Activated CD8-positive, alpha-beta memory T cell treated with anti-CD3 and anti-CD28 coated beads for 1 hour (primary cell): ENCODE results near the gene CASP3.

ENCODE experiments used
- DNase-seq, 2 donors: peaks; one replicate each; pipeline ENCODE4 v3.0.0-alpha.2; 2020; ENCODE audit warnings: low read depth in 1 of 2; ENCODE audit errors: extremely low read depth in 1 of 2

The CASP3 gene

GRCh38 chr4:184649026-184649970 is at the start of gene CASP3, which contains the start of gene PRIMPOL:
CASP3 (minus strand) TSS chr4:184649447; CDS start chr4:184638453, 10,994 bp downstream.
PRIMPOL (plus strand) TSS chr4:184649738; CDS start chr4:184657141, 7,403 bp downstream.
- DNase-seq, result peak; percentile 86 to 95

DNA sequence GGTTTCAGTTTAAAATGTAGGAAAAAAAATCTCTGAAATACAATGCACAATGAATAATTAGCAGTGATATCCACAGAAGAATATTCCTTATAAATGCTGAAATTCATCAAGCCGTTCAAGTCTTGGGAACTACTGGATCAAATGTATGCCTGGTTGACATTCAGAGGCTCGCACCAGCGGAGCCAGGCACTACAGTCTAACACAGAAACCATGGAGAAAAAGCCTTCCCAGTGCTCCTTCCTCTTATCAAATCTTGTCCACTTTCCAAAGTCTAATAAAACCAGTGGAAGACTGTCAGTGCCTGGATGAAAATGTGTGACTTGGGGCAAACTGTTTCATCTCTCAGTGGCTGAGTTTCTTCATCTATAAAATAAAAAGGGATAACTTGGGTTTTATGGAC is 48.7 kb upstream of the CASP3 start:
- DNase-seq, result no peak

- DNase-seq, result no peak
Observed at GRCh38 chr4:184695178-184695896, 46.1 kb upstream of the CASP3 start.

- no peak for DNase-seq
Observed at GRCh38 chr4:184694412-184694956, 45.2 kb upstream of the CASP3 start.

GRCh38 chr4:184693056-184693455 is 43.8 kb upstream of the CASP3 start:
- DNase-seq, result no peak

DNA sequence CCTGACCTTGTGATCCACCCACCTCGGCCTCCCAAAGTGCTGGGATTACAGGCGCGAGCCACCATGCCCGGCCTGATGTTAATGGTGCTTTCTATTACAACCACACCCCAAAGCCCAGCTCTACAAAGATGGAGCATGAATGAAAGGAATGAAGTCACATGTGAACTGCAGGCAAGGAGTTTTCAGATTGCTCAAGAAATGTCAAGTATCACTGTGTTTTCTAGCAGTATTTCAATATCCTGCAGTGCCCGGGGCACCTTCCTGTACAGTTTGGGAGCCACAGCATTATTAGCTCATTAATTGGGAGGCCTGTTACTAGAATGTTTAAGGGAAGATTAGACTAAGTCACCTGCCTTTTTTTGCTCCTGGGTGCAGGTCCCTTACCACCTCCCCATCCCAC is 40.4 kb upstream of the CASP3 start:
- DNase-seq, result no peak

DNA sequence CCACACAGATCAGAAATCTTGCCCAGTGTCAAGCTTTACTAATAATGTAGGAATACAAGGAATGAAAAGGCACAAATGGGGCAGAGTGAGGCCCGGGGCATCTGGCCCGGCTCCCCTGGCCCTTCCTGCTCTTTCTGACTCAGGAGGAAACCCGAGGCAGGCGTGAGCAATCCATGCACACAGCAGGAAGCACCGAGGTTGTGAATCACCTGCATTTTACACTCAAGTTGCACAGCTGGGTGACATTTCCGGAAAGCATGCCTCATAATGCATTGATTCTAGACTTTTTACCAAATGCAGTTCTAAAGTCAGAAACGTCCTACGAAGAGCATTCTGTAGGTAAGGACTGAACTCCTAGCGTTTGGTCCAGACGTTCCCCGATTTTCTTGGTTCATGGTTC is 39.2 kb upstream of the CASP3 start:
- no peak for DNase-seq

DNA sequence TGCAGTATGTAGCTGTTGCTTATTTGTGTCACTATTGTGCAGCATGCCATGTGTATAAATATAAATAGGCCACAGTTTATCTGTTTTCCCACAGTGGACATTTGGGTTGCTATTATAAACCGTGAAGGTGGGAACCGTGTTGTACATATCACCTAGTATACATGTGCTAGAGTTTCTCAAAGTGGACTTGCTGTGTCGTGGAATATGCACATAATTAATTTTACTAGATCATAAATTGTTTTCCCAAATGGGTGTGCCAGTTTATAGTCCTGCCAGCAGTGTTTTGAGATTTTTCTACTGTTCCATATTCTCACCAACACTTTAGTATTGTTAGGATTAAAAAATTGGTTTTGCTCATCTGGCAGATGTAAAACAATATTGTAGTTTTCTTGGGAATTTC is 38.8 kb upstream of the CASP3 start:
- DNase-seq, result no peak

DNA sequence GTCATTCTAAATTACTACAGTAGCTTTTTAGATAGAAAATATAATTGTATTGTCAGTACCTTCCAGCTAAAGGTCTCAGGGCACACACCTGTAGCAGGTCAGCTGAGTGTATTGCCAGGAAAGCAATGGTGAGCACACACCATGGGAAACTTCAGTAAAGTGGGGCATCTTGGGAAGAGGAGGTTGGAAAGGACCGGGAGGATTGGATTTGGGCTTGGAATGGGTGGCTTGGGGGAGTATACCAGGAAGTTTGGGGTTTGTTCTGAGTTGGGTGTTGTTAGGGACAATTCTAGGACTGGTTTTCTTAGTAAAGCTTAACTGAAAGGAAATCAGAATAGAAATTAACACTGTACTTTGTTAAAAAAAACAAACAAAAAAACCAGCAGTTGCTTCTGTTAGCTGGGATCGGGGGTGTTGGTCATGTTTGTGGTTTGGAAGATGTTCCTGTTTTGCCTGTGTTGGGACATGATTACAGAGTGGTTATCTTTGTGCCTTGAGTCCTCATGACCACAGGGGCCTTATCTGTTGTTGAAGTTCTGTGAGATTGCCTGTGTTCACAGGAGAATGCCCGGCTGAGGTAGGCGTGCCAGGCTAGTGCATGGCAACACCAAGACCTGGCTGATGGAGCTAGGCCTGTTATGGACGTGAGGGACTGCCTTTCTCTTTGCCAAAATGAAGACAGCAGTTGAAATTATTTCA is 35.4 kb upstream of the CASP3 start:
- no peak for DNase-seq

DNA sequence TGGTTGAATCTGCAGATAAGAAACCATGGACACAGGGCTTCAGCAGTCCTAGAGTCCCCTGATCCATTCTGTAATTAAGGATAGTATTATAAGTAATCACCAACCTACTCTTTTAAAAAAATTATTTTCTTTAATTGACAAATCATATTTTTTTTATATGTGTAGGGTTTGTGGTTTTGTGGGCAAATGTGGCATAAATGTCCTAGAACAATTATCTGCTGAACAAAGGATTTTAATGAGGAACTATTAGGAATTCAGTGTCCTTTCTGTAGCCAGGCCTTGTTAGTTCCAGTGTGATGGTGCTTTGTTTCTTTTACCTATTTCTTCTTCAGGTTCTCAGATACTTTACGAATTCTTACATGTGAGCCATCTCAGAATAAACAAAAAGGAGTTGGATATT is 32.7 kb upstream of the CASP3 start:
- DNase-seq, result no peak

DNA sequence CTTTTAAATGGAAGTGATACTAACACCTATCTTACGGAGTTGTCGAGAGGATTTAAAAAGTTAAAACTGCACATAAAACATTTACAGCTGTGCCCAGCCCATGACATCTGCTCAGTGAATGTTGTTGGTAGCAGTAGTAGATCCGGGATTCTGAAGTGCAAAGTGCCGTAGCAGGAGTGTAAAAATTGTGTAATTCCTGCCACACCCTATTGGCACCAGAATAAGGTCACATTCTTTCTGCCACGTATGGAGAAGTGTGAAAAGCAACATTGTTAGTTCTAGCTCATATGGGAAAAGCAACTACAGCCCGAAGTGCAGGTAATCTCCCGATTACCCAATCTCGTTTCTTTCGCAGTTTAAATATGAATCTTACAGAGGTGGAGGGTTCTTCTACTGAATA is 31.5 kb upstream of the CASP3 start:
- DNase-seq, result no peak

DNA sequence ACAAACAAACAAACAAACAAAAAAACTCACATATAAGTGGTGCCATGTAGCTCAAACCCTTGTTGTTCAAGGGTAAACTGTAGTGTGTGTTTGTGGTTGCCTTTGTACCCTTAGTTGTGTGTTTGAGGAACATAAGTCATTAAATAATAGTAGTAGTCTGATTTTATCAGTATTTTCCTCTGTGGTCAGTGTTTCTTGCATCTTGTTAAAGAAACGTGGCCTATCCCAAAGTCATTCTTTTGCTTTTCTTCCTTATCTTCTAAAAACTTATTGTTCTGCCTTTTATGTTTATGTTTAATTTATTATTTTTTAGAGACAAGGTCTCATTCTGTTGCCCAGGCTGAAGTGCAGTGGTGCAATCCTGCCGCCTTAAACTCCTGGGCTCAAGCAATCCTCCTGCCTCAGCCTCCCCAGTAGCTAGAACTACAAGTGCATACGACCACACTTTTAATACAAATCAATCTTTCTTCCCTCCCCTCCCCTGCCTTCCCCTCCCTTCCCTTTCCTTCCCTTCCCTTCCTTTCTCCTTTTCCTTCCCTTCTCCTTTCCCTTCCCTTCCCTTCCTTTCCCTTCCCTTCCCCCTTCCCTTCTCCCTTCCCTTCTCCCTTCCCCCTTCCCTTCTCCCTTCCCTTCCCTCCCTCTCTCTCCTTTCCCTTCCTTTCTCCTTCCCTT is 26.7 kb upstream of the CASP3 start:
- DNase-seq, result no peak

GRCh38 chr4:184675018-184675417 is 25.8 kb upstream of the CASP3 start:
- DNase-seq, result no peak

DNA sequence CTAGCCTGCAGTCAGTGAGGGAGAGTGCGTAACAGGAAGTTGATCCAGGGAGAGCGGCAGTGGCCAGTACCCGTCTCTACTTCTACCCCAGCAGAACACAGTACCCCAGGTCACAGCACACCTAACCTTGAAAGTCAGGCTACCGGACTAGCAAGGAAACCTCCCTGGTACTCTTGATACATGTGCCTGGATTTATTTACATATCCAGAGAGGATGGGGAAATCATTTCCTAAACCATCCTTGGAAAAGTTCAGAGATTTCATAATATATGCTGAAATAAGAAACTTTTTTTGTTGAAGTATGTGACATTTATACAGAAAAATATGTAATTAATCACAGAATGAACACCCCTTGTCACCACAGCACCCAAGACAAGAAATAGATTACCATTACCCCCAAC is 24.8 kb upstream of the CASP3 start:
- DNase-seq, result no peak

- DNase-seq, result no peak
Observed at GRCh38 chr4:184672741-184673140, 23.5 kb upstream of the CASP3 start.

GRCh38 chr4:184671101-184671500 is 21.9 kb upstream of the CASP3 start:
- DNase-seq, result no peak

DNA sequence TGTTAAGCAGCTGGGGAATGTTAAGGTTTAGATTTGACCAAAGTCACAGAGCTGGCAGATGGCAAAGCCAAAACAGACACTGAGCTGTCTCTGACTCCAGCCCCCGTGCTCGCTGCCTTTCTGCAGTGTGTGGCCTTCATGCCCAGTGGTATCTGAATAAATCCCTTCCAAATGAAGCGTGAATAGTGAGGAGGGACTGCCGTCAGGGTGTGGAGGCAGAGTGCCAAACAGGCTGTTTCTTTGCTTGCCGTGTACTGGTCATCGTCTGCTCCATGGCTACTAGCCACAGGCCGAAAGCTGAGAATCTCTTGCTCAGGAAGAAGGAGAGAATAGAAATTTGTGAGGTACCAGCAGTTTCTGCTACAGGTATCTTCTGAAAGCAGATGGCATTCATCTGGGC is 20.0 kb upstream of the CASP3 start:
- DNase-seq, result no peak

DNA sequence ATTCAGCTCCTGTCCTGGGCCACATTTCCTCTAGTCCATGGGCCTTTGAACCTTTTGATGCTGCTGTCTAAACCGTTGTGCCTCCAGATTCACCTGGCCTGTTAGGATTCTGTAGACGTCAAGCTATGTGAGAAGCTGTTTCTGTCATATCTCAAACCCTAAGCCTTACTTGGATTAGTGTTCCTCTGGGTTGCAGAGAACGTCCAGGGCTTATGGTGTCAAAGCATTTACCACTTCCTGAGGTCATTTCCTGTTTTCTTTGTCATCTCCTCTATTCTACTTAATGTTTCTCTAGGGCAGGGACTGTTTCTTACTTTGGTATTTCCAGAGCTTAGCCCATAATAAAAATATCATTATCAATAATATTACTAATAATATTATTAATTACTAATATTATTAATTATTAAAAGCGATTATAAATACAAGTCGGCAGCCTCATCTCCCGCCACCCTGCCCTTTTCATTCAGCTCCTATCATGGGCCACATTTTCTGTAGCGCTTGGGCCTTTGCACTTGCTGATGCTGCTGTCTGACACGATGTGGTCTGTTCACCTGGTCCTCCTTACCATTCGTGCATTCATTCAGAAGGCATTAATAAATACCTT is 19.4 kb upstream of the CASP3 start:
- no peak for DNase-seq

GRCh38 chr4:184668096-184668495 is 18.8 kb upstream of the CASP3 start:
- DNase-seq, result no peak

- DNase-seq, result no peak
Observed at GRCh38 chr4:184666670-184667069, 17.4 kb upstream of the CASP3 start.
